HG03469 (cell line): ENCODE results near the gene KDM4C.

ENCODE experiments used
- ATAC-seq: cut with Tn5 transposase; IDR thresholded peaks from one replicate; pipeline ENCODE4 v1.9.1; 2021; ENCODE audit warnings: mild to moderate bottlenecking, moderate library complexity, moderate number of reproducible peaks; ENCODE audit not compliant: unreplicated experiment

KDM4C gene

GRCh38 chr9:6961845-6962522 lies 204.2 kb downstream of the KDM4C start:
- no peak for ATAC-seq

- ATAC-seq, result no peak
Observed at GRCh38 chr9:6965566-6965965, 207.8 kb downstream of the KDM4C start.

- ATAC-seq, result no peak
Observed at GRCh38 chr9:6968271-6968670, 210.5 kb downstream of the KDM4C start.

- no peak for ATAC-seq
Observed at GRCh38 chr9:6969805-6970204, 212.0 kb downstream of the KDM4C start.

- no peak for ATAC-seq
Observed at GRCh38 chr9:6973089-6973488, 215.3 kb downstream of the KDM4C start.

- peak; percentile 99 for ATAC-seq
Observed at GRCh38 chr9:6973762-6974161, 216.0 kb downstream of the KDM4C start.

- ATAC-seq, result no peak
Observed at GRCh38 chr9:6975198-6975597, 217.4 kb downstream of the KDM4C start.

- no peak for ATAC-seq
Observed at GRCh38 chr9:6977761-6978160, 220.0 kb downstream of the KDM4C start.

GRCh38 chr9:6978591-6978990 lies 220.8 kb downstream of the KDM4C start:
- ATAC-seq, result no peak

- ATAC-seq, result no peak
Observed at GRCh38 chr9:6984941-6985578, 227.3 kb downstream of the KDM4C start.

GRCh38 chr9:6986141-6986815 lies 228.5 kb downstream of the KDM4C start:
- ATAC-seq, result no peak

GRCh38 chr9:6987381-6987780 lies 229.6 kb downstream of the KDM4C start:
- no peak for ATAC-seq

GRCh38 chr9:6991418-6991817 lies 233.6 kb downstream of the KDM4C start:
- ATAC-seq, result no peak

- ATAC-seq, result no peak
Observed at GRCh38 chr9:6996061-6996854, 238.5 kb downstream of the KDM4C start.

- no peak for ATAC-seq
Observed at GRCh38 chr9:6997330-6997729, 239.6 kb downstream of the KDM4C start.

- no peak for ATAC-seq
Observed at GRCh38 chr9:6999794-7000193, 242.0 kb downstream of the KDM4C start.

- ATAC-seq, result no peak
Observed at GRCh38 chr9:7001571-7001970, 243.8 kb downstream of the KDM4C start.

- ATAC-seq, result no peak
Observed at GRCh38 chr9:7003861-7004260, 246.1 kb downstream of the KDM4C start.

GRCh38 chr9:7006417-7006816 lies 248.6 kb downstream of the KDM4C start:
- ATAC-seq, result no peak

- no peak for ATAC-seq
Observed at GRCh38 chr9:7008411-7008810, 250.6 kb downstream of the KDM4C start.

GRCh38 chr9:7009065-7009464 lies 251.3 kb downstream of the KDM4C start:
- no peak for ATAC-seq
